Panc1 (cell line): ENCODE measurements around the gene GPR61. TPM values are rescaled to one million over a fixed set of nuclear protein-coding genes. Genes with fewer than 3 reads are reported as not detected.

ENCODE experiments used
- ATAC-seq: fragments of 200-7000 bp; cut with Tn5 transposase; 2 replicates; pipeline ENCODE4 v1.9.1; 2020; ENCODE audit warnings: mild to moderate bottlenecking, moderate library complexity
- BruUV-seq: library from RNA; stranded (reverse); fragments of 400-500 nt; replicated peaks from 2 replicates; lab custom pipeline; 2021; lab: Mats Ljungman, UMichigan
- CTCF ChIA-PET: fragments of 300-600 bp; sonication (Branson Sonifier 250); formaldehyde crosslinking; loops from one replicate; lab custom pipeline; 2022; ENCODE audit warnings: antibody characterized with exemption; lab: Charles Lee
- POLR2A ChIA-PET: fragments of 300-600 bp; sonication (Branson Sonifier 250); formaldehyde crosslinking; loops from one replicate; lab custom pipeline; 2022; ENCODE audit warnings: antibody characterized with exemption; lab: Charles Lee
- DNase-seq: peaks from one replicate; pipeline ENCODE4 v3.0.0-alpha.2; 2010; ENCODE audit warnings: low read depth, low spot score
- H3K27ac ChIP-seq: 2 replicates; pipeline ENCODE4 v1.5.1; 2011; ENCODE audit warnings: mild to moderate bottlenecking, low read length, inconsistent platforms
- H3K27me3 ChIP-seq: fragments of 200-500 bp; sonication (Bioruptor generic); 2 replicates; pipeline ENCODE4 v1.6.0; 2014; ENCODE audit warnings: low read length, inconsistent platforms; ENCODE audit not compliant: control insufficient read depth, insufficient read depth
- H3K36me3 ChIP-seq: fragments of 200-500 bp; sonication (Bioruptor generic); 2 replicates; pipeline ENCODE4 v1.5.1; 2014; ENCODE audit warnings: inconsistent platforms, mild to moderate bottlenecking, low read length, moderate library complexity; ENCODE audit not compliant: control insufficient read depth, insufficient read depth
- H3K4me1 ChIP-seq: 2 replicates; pipeline ENCODE4 v1.5.1; 2011; ENCODE audit warnings: inconsistent platforms, mild to moderate bottlenecking, low read length, moderate library complexity; ENCODE audit not compliant: control insufficient read depth, insufficient read depth
- H3K4me3 ChIP-seq, 2 experiments: 2 replicates each; pipeline ENCODE4 v1.5.1; 2011 to 2012; ENCODE audit warnings: low read depth in 2 of 2, low read length in 2 of 2, mild to moderate bottlenecking in 2 of 2, inconsistent platforms in 1 of 2, moderate library complexity in 1 of 2
- H3K9me3 ChIP-seq: fragments of 200-500 bp; sonication (Bioruptor generic); 2 replicates; pipeline ENCODE4 v1.5.1; 2014; ENCODE audit warnings: low read depth, mild to moderate bottlenecking, inconsistent platforms, low read length, moderate library complexity; ENCODE audit not compliant: control insufficient read depth, insufficient read depth
- CTCF ChIP-seq: fragments of 450-650 bp; IDR thresholded peaks from 2 replicates; pipeline ENCODE4 v1.5.1; 2017; ENCODE audit warnings: mild to moderate bottlenecking
- POLR2AphosphoS5 ChIP-seq: IDR thresholded peaks from 2 replicates; pipeline ENCODE4 v1.6.1; 2012; ENCODE audit warnings: mild to moderate bottlenecking, low read depth, low read length, moderate library complexity
- REST ChIP-seq, 2 experiments: IDR thresholded peaks; 2 replicates each; pipeline ENCODE4 v1.6.1; 2011 to 2012; ENCODE audit warnings: low read depth in 2 of 2, control low read depth in 1 of 2, low read length in 1 of 2, mild to moderate bottlenecking in 1 of 2, moderate library complexity in 1 of 2; ENCODE audit not compliant: insufficient read depth in 1 of 2
- SIN3A ChIP-seq: IDR thresholded peaks from 2 replicates; pipeline ENCODE4 v1.6.1; 2012; ENCODE audit warnings: low read depth, mild to moderate bottlenecking, low read length, moderate library complexity, borderline replicate concordance; ENCODE audit not compliant: insufficient read depth
- TCF7L2 ChIP-seq: IDR thresholded peaks from 2 replicates; pipeline ENCODE4 v1.6.1; 2011; ENCODE audit warnings: mild to moderate bottlenecking, low read depth, low read length, inconsistent platforms
- in situ Hi-C: cut with HindIII; loops from 2 replicates; pipeline ENCODE4 v1.10.0; 2016; ENCODE audit warnings: low sequenced_read_pairs, low pct_unique_long_range_greater_than_20kb
- intact Hi-C: fragments of 100-400 bp; cut with micrococcal nuclease; formaldehyde crosslinking; loops from one replicate; pipeline ENCODE4 v1.10.0; 2022; ENCODE audit not compliant: unreplicated experiment
- total RNA-seq: library from RNA; stranded (reverse); gene quantifications from one replicate; pipeline ENCODE4 v1.2.1, GENCODE V29; 2021; ENCODE audit not compliant: unreplicated experiment

GPR61 gene
- total RNA-seq, 1 experiment from 2014 or later: not detected

GRCh38 chr1:109569323-109569722 lies 29.7 kb downstream of the GPR61 start:
- Histone ChIP-seq H3K36me3 (no peaks in the 10 kb centered on the region), H3K4me3 (no peak overlapping the region), H3K4me1 (peaks cover 3% of the 10 kb centered on the region; the same call in 1 of the 2 replicates), H3K27me3 (no peaks in the 10 kb centered on the region), H3K27ac (no peak overlapping the region), H3K9me3 (no peaks in the 10 kb centered on the region)
- intact Hi-C loops (no loop called here), in situ Hi-C loops (no loop called here)
- TF ChIP-seq POLR2AphosphoS5: no peak
- TF ChIP-seq CTCF: no peak
- TF ChIP-seq SIN3A: no peak
- TF ChIP-seq REST (IDR thresholded peaks at IDR 0.05; ENCODE audit: insufficient read depth in 1 of 2, low read depth in 2 of 2, low read length in 1 of 2): no peak
- TF ChIP-seq TCF7L2: no peak
- no peak for ATAC-seq
- ChIA-PET CTCF (interaction anchor here (1.0 kb wide), 1 partner anchor 61 kb away, joined by 6 read pairs; no protein-coding TSS in a partner anchor), POLR2A (no interaction called here)
- BruUV-seq: no TSS peak
- no peak for DNase-seq

- ATAC-seq (no peak), DNase-seq (no peak)
- in situ Hi-C loops: no loop called here
- CTCF ChIA-PET: no interaction called here
- H3K4me1 ChIP-seq: peaks cover 1% of the 10 kb centered on the region; the same call in 1 of the 2 replicates
- no peak overlapping the region for H3K27ac ChIP-seq
- no peaks in the 10 kb centered on the region for H3K9me3 ChIP-seq
- H3K4me3 ChIP-seq: no peak overlapping the region
- TF ChIP-seq CTCF (no peak), REST (IDR thresholded peaks at IDR 0.05; ENCODE audit: insufficient read depth in 1 of 2, low read depth in 2 of 2, low read length in 1 of 2) (no peak), SIN3A (no peak), TCF7L2 (no peak), POLR2AphosphoS5 (no peak)
- H3K27me3 ChIP-seq: no peaks in the 10 kb centered on the region
- intact Hi-C loops: no loop called here
- no TSS peak for BruUV-seq
- no peaks in the 10 kb centered on the region for H3K36me3 ChIP-seq
- POLR2A ChIA-PET: no interaction called here
Measured at GRCh38 chr1:109570414-109570813, 30.7 kb downstream of the GPR61 start.
